Measurements from ENCODE around the gene IGFN1. TPM values are rescaled to one million over a fixed set of nuclear protein-coding genes. Genes with fewer than 3 reads are reported as not detected.

Gene IGFN1
- total RNA-seq, 3 donors from 2014 or later = 0.03 to 0.32 (median 0.10) TPM

DNA sequence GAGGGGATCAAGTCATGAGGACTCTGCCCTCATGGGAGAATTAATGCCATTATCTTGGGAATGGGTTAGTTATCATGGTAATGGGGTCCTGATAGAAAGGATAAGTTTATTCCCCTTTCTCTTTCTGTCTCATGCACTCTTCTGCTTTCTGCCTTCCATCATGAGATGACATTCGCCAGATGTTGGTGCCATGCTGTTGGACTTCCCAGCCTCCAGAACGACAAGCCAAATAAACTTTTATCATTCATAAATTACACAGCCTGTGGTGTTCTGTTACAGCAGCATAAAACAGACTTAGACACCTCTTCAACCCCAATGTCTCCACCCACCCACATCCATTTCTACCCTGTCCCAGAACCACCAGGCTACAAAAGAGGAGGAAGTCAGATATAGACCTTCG is 11.9 kb upstream of the IGFN1 start:
- TF ChIP-seq, protein P1, sequence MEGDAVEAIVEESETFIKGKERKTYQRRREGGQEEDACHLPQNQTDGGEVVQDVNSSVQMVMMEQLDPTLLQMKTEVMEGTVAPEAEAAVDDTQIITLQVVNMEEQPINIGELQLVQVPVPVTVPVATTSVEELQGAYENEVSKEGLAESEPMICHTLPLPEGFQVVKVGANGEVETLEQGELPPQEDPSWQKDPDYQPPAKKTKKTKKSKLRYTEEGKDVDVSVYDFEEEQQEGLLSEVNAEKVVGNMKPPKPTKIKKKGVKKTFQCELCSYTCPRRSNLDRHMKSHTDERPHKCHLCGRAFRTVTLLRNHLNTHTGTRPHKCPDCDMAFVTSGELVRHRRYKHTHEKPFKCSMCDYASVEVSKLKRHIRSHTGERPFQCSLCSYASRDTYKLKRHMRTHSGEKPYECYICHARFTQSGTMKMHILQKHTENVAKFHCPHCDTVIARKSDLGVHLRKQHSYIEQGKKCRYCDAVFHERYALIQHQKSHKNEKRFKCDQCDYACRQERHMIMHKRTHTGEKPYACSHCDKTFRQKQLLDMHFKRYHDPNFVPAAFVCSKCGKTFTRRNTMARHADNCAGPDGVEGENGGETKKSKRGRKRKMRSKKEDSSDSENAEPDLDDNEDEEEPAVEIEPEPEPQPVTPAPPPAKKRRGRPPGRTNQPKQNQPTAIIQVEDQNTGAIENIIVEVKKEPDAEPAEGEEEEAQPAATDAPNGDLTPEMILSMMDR (IDR thresholded peaks at IDR 0.05) = no peak
- Histone ChIP-seq H3K4me1 (ENCODE audit: low read depth) (no peaks in the 10 kb centered on the region), H3K36me3 (ENCODE audit: low read depth) (no peaks in the 10 kb centered on the region), H3K4me3 (no peak overlapping the region), H3K9me3 (no peaks in the 10 kb centered on the region)
- intact Hi-C loops (cut with DNase I, micrococcal nuclease) = no loop called here
- no peak for ATAC-seq
- DNase-seq = no peak

DNA sequence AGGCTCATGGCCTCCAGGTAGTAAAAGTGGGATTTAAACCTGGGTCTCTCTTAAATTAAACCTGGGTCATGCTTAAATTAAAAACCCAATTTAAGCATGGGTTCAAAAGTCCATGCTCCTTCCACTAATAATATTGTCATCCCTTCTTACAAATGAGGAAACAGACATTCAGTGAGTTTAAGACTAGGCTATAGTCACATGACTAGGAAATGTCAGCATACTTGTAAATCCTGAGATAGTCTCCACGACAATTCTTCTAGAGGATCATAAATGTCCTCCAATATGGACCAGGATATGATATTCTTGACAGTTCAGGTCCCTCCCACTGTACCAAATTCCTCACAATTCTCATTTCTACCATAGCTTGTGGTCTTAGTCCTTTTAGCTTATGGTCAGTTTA is 10.5 kb upstream of the IGFN1 start:
- TF ChIP-seq, protein P1 (IDR thresholded peaks at IDR 0.05) = no peak
- DNase-seq (no peak), ATAC-seq (peak; percentile 43)
- Histone ChIP-seq H3K9me3 (no peaks in the 10 kb centered on the region), H3K4me3 (no peak overlapping the region), H3K36me3 (ENCODE audit: low read depth) (no peaks in the 10 kb centered on the region), H3K4me1 (ENCODE audit: low read depth) (no peaks in the 10 kb centered on the region)
- intact Hi-C loops (cut with DNase I, micrococcal nuclease) = no loop called here

DNA sequence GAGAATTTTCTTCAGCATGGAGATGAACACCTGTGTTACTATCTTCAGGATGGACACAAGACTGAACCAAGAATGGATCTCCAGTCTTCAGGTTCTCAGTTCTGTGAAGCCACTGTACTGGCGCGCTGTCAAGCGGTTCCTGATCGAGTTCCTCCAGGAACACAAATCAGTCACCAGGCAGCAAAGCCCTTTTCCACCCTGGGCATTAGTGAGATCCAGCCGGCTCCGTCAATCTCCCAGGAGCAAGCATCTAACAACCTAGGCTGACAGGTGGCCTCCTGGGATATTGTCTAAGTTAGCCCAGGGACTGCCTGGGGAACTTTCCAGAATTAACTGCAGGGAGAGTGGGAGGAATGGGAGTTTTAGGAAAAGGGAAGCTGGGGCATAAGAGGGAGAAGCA is 9.7 kb upstream of the IGFN1 start:
- intact Hi-C loops (cut with DNase I, micrococcal nuclease) = no loop called here
- DNase-seq (no peak), ATAC-seq (no peak)
- Histone ChIP-seq H3K4me1 (ENCODE audit: low read depth) (no peaks in the 10 kb centered on the region), H3K36me3 (ENCODE audit: low read depth) (no peaks in the 10 kb centered on the region), H3K9me3 (no peaks in the 10 kb centered on the region), H3K4me3 (no peak overlapping the region)
- TF ChIP-seq, protein P1 (IDR thresholded peaks at IDR 0.05) = no peak

DNA sequence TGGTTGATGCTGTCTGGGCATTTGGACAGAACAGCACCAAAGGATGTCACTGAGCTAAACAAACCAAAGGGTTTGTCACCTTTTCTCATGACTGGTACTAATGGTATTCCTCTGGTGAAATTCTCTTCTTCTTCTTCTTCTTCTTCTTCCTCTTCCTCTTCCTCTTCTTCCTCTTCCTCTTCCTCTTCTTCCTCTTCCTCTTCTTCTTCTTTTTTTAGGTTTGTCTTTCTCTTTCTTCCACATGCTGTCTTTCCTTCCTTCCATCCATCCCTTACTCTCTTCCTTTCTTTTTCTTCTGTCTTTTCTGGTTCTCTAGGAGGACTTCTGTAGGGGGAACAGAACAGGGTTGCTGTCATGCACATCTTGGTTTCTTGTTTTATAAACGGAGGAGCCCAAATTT is 9.3 kb upstream of the IGFN1 start:
- Histone ChIP-seq H3K4me1 (ENCODE audit: low read depth) (no peaks in the 10 kb centered on the region), H3K9me3 (no peaks in the 10 kb centered on the region), H3K4me3 (no peak overlapping the region), H3K36me3 (ENCODE audit: low read depth) (no peaks in the 10 kb centered on the region)
- DNase-seq = no peak
- no peak for ATAC-seq
- TF ChIP-seq, protein P1 (IDR thresholded peaks at IDR 0.05) = no peak
- intact Hi-C loops (cut with DNase I, micrococcal nuclease) = no loop called here

DNA sequence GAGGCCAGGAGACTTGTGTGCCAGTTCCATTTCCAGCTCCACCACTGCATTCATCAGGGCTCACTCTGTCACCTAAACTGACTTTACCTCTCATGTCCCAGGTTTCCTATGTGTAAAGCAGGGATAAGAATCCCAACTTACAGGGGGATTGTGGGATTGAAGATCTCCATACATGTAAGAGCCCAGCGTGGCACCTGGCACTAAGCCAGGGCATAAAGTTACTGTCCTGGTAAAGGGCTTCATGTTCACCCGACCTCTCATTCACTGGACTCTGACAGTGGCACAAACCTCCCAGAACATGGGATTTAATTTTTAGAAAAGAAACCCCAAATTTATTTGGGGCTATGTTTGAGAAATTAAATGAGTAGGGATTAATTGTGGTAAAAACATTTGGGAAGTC is 8.9 kb upstream of the IGFN1 start:
- H3K9me3 ChIP-seq = no peaks in the 10 kb centered on the region
- no peaks in the 10 kb centered on the region for H3K36me3 ChIP-seq (ENCODE audit: low read depth)
- TF ChIP-seq, protein P1 (IDR thresholded peaks at IDR 0.05) = no peak
- H3K4me3 ChIP-seq = no peak overlapping the region
- DNase-seq (no peak), ATAC-seq (no peak)
- no peaks in the 10 kb centered on the region for H3K4me1 ChIP-seq (ENCODE audit: low read depth)
- intact Hi-C loops (cut with DNase I, micrococcal nuclease) = no loop called here

DNA sequence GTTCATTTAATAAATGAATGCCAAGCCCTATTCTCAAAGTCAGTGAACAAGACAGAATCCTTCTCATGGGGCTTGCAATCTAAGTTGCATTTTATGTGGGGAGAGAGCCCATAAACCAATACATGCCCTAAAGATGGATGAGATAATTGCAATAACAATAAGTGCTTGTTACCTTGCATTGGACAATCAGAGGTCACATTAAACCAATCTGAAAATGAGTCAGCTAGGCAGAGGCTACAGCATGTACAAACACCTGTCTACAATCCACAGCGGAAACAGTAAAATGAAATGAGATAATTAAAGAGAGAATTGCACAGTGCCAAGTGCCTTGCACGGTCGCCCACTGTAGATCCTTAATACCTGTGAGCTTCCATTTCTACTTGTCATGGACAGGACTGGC is 7.4 kb upstream of the IGFN1 start:
- Histone ChIP-seq H3K4me3 (no peak overlapping the region), H3K36me3 (ENCODE audit: low read depth) (no peaks in the 10 kb centered on the region), H3K9me3 (no peaks in the 10 kb centered on the region), H3K4me1 (ENCODE audit: low read depth) (no peaks in the 10 kb centered on the region)
- ATAC-seq = peak; percentile 77
- intact Hi-C loops (cut with DNase I, micrococcal nuclease) = no loop called here
- TF ChIP-seq, protein P1 (IDR thresholded peaks at IDR 0.05) = no peak
- no peak for DNase-seq

All from mucosa of descending colon (tissue), 3 donors.